OCI-LY3 (cell line): ENCODE results near the gene PIEZO2.
"Not testable (repeated sequence)": the region's sequence is repeated elsewhere in the genome, so short reads cannot be mapped to it uniquely, and the experiment has no call there.

Source experiments
- H2AFZ ChIP-seq: fragments of 200-600, 300-600 bp; shearing (Covaris generic); 2 replicates; pipeline ENCODE4 v1.6.0; 2014; ENCODE audit warnings: antibody characterized with exemption, low read depth, low read length
- H3K27ac ChIP-seq: fragments of 200-600, 300-600 bp; sonication (generic); 2 replicates; pipeline ENCODE4 v1.5.1; 2014; ENCODE audit warnings: mild to moderate bottlenecking, low read length, moderate library complexity, mixed read lengths
- H3K27me3 ChIP-seq: fragments of 200-600, 300-600 bp; sonication (generic); 2 replicates; pipeline ENCODE4 v1.6.1; 2014; ENCODE audit warnings: low read depth, low read length, mixed read lengths
- H3K36me3 ChIP-seq: fragments of 200-600, 300-600 bp; sonication (generic); replicated peaks from 2 replicates; pipeline ENCODE3; 2014; ENCODE audit warnings: low read depth, low read length, mixed read lengths
- H3K4me1 ChIP-seq: fragments of 300-600, 200-600 bp; sonication (generic); 2 replicates; pipeline ENCODE4 v1.6.1; 2014; ENCODE audit warnings: low read length, mixed read lengths
- H3K4me2 ChIP-seq: fragments of 200-600, 300-600 bp; sonication (generic); 2 replicates; pipeline ENCODE4 v1.6.1; 2014; ENCODE audit warnings: low read length, mixed read lengths
- H3K4me3 ChIP-seq: fragments of 300-600, 200-600 bp; sonication (generic); 2 replicates; pipeline ENCODE4 v1.5.1; 2014; ENCODE audit warnings: antibody characterized with exemption, mild to moderate bottlenecking, low read length, moderate library complexity
- H3K79me2 ChIP-seq: fragments of 300-600, 200-600 bp; shearing (Covaris generic); 2 replicates; pipeline ENCODE4 v1.6.1; 2014; ENCODE audit warnings: mild to moderate bottlenecking, low read length, mixed read lengths
- H3K9ac ChIP-seq: fragments of 300-600, 200-600 bp; shearing (Covaris generic); 2 replicates; pipeline ENCODE4 v1.6.0; 2014; ENCODE audit warnings: mild to moderate bottlenecking, low read length, moderate library complexity
- H3K9me3 ChIP-seq: fragments of 200-600, 300-600 bp; shearing (Covaris generic); 2 replicates; pipeline ENCODE4 v1.6.1; 2014; ENCODE audit warnings: low read length, mixed read lengths; ENCODE audit not compliant: insufficient read depth
- H4K20me1 ChIP-seq: fragments of 200-600, 300-600 bp; sonication (generic); 2 replicates; pipeline ENCODE4 v1.6.1; 2016; ENCODE audit warnings: low read length, mixed read lengths; ENCODE audit not compliant: insufficient read depth
- EZH2phosphoT487 ChIP-seq: fragments of 200-600 bp; shearing (Covaris generic); IDR thresholded peaks from 2 replicates; pipeline ENCODE4 v1.6.1; 2018; ENCODE audit warnings: antibody characterized with exemption, mixed run types, low read depth
- TF ChIP-seq, protein P1 (sequence below): fragments of 200-600, 300-600 bp; sonication (generic); IDR thresholded peaks from 2 replicates; pipeline ENCODE4 v1.5.1; 2014; ENCODE audit warnings: antibody characterized with exemption, low read length, low read depth

Gene PIEZO2

DNA sequence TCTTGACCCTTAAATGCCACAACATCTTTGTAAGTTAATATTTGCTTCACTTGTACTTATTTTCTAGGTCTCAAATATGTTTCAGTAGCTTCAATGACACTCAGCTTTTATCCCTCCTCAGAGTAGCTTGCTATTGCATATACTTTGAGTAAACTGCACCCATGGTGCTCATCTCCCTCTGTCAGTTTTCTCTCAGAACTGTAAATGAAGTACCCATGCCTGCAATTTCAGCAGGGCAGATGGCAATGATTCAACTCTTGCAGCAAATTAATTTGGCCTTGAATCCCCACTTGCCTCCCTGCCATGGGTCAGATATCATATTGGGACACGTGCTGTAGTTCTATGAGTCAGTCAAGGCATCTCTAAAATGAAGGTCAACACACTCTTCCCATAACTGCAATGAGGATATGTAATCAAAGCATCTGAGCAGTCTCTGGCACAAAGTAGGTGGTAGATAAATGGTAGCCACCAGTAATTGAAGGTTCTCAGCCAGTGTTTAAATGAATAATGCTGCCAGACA lies 225.8 kb downstream of the PIEZO2 start:
- Histone ChIP-seq H2AFZ (no peak overlapping the region), H3K9ac (no peak overlapping the region), H4K20me1 (no peaks in the 10 kb centered on the region), H3K27me3 (0 out of 2 replicates have a peak, but pooled peaks cover 5% of the 10 kb centered on the region), H3K27ac (no peak overlapping the region), H3K9me3 (no peaks in the 10 kb centered on the region), H3K4me2 (no peak overlapping the region), H3K36me3 (no peaks in the 10 kb centered on the region), H3K79me2 (no peaks in the 10 kb centered on the region), H3K4me1 (peaks cover 8% of the 10 kb centered on the region), H3K4me3 (no peak overlapping the region)
- TF ChIP-seq EZH2phosphoT487, result no peak
- TF ChIP-seq, protein P1, sequence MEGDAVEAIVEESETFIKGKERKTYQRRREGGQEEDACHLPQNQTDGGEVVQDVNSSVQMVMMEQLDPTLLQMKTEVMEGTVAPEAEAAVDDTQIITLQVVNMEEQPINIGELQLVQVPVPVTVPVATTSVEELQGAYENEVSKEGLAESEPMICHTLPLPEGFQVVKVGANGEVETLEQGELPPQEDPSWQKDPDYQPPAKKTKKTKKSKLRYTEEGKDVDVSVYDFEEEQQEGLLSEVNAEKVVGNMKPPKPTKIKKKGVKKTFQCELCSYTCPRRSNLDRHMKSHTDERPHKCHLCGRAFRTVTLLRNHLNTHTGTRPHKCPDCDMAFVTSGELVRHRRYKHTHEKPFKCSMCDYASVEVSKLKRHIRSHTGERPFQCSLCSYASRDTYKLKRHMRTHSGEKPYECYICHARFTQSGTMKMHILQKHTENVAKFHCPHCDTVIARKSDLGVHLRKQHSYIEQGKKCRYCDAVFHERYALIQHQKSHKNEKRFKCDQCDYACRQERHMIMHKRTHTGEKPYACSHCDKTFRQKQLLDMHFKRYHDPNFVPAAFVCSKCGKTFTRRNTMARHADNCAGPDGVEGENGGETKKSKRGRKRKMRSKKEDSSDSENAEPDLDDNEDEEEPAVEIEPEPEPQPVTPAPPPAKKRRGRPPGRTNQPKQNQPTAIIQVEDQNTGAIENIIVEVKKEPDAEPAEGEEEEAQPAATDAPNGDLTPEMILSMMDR, result no peak

DNA sequence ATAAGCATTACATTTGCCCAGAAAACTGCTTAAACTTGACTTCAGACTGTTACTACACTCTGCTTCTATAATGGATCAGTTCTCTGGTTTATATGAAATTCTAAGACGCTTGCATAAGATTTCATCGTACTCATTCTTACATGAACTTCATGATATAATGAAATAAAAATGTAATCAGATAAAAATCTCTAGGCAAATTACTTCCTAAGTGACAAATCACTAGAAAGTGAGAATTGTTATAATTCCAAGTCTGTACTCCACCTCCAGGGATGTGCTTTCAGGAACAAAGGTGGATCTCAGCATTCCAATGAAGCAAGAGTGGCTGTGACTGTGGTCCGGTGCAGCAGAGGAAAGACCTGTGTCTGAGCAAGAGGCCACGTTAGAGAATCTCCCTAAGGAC lies 226.2 kb downstream of the PIEZO2 start:
- Histone ChIP-seq H3K27me3 (0 out of 2 replicates have a peak, but pooled peaks cover 5% of the 10 kb centered on the region), H3K9me3 (no peaks in the 10 kb centered on the region), H2AFZ (no peak overlapping the region), H3K79me2 (no peaks in the 10 kb centered on the region), H3K4me3 (no peak overlapping the region), H3K9ac (no peak overlapping the region), H3K4me1 (peaks cover 6% of the 10 kb centered on the region; the same call in 1 of the 2 replicates), H3K36me3 (no peaks in the 10 kb centered on the region), H3K27ac (no peak overlapping the region), H3K4me2 (no peak overlapping the region), H4K20me1 (no peaks in the 10 kb centered on the region)
- TF ChIP-seq, protein P1, result no peak
- TF ChIP-seq EZH2phosphoT487, result no peak

DNA sequence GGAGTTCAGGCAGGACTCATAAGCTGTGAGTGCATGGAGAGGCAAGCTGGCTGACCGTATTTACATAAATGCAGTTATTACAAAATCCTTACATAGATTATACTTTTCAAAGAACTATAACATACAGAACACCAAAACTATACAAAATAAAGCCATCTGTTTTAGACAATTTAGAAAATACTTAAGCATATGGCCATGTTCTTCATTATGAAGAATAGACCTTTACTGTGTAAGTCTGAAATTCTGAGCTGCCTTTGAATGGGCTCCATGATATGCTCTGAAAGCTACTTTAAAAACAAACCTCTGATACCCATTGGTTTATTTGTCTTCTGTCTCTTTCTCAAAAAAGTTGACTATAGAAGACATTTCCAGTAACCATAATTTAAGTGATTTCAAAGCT lies 226.7 kb downstream of the PIEZO2 start:
- not testable (repeated sequence) for H2AFZ ChIP-seq, H3K4me1 ChIP-seq, H3K9me3 ChIP-seq, H3K36me3 ChIP-seq, H3K4me2 ChIP-seq, H3K4me3 ChIP-seq, H3K27ac ChIP-seq, H3K27me3 ChIP-seq, H3K9ac ChIP-seq, H3K79me2 ChIP-seq, H4K20me1 ChIP-seq

DNA sequence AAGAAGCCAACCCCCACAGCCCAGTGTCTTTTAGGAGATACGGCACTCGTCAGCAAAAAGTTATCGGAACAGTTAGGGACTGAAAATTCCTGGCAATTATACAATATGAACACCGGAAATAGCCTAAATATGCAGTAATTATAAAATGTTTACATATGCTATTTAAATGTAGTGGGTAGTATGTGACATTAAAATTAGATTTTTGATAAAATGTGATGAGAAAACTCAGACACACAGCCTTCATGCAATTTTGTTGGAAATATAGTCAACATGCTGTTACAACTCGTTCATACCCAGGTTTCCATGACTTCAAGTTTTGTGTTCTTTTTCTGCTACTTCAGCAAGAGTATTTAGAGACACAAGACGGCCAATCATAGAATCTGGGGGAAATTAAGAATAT lies 229.1 kb downstream of the PIEZO2 start:
- not testable (repeated sequence) for H2AFZ ChIP-seq, H3K79me2 ChIP-seq, H3K9me3 ChIP-seq, H3K27me3 ChIP-seq, H3K27ac ChIP-seq, H3K4me3 ChIP-seq, H3K4me1 ChIP-seq, H3K9ac ChIP-seq, H3K36me3 ChIP-seq, H4K20me1 ChIP-seq, H3K4me2 ChIP-seq

DNA sequence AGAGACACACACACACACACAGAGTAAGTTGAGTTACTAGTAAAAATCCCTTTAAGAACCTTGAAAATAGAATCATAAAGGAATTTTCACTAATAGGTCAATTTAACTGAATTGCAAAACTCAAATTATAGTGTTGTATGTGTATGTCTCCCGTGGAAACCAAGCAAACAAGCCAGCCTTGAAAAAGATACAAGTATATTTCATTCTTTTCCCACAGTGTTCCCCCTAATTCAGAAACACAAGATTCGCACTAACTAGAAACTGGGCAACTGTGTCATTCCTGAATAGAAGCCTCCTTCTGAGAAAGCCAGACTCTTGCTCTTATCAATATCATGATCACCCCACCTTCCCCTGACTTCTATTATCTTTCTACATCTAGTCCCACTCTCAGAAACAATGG lies 229.5 kb downstream of the PIEZO2 start:
- H3K9me3 ChIP-seq, result no peaks in the 10 kb centered on the region
- no peaks in the 10 kb centered on the region for H3K36me3 ChIP-seq
- no peak overlapping the region for H2AFZ ChIP-seq
- no peak overlapping the region for H3K9ac ChIP-seq
- H3K4me2 ChIP-seq, result no peak overlapping the region
- H3K4me3 ChIP-seq, result no peak overlapping the region
- TF ChIP-seq, protein P1, result no peak
- TF ChIP-seq EZH2phosphoT487, result no peak
- H3K4me1 ChIP-seq, result no peaks in the 10 kb centered on the region
- H3K27ac ChIP-seq, result no peak overlapping the region
- no peaks in the 10 kb centered on the region for H3K79me2 ChIP-seq
- no peaks in the 10 kb centered on the region for H4K20me1 ChIP-seq
- H3K27me3 ChIP-seq, result 0 out of 2 replicates have a peak, but pooled peaks cover 5% of the 10 kb centered on the region
